Liver (tissue), 9 donors: ENCODE data around the gene MAMDC2. TPM values are rescaled to one million over a fixed set of nuclear protein-coding genes. Genes with fewer than 3 reads are reported as not detected.

Experiments
- DNase-seq: peaks from one replicate; pipeline ENCODE4 v3.0.0-alpha.2; 2017; ENCODE audit warnings: low spot score
- H3K27ac ChIP-seq, 2 donors: one replicate each; pipeline ENCODE4 v1.7.0; 2013; ENCODE audit warnings: inconsistent platforms in 2 of 2, low read length in 2 of 2, control low read depth in 1 of 2, low read depth in 1 of 2, mild to moderate bottlenecking in 1 of 2
- H3K27me3 ChIP-seq, 4 donors: one replicate each; pipeline versions ENCODE4 v1.6.1 to v1.7.0; 2013; ENCODE audit warnings: low read length in 3 of 4, inconsistent platforms in 1 of 4, mild to moderate bottlenecking in 1 of 4, moderate library complexity in 1 of 4; ENCODE audit not compliant: control insufficient read depth in 4 of 4, insufficient read depth in 4 of 4
- H3K36me3 ChIP-seq, 4 donors: one replicate each; pipeline versions ENCODE4 v1.6.1 to v1.7.0; 2013; ENCODE audit warnings: low read length in 3 of 4, mild to moderate bottlenecking in 3 of 4, low read depth in 1 of 4, moderate library complexity in 1 of 4; ENCODE audit not compliant: control insufficient read depth in 4 of 4, insufficient read depth in 3 of 4
- H3K4me1 ChIP-seq, 4 donors: one replicate each; pipeline versions ENCODE4 v1.6.1 to v1.7.0; 2013; ENCODE audit warnings: low read length in 3 of 4, mild to moderate bottlenecking in 3 of 4, moderate library complexity in 1 of 4; ENCODE audit not compliant: control insufficient read depth in 4 of 4, insufficient read depth in 4 of 4
- H3K4me3 ChIP-seq, 3 donors: one replicate each; pipeline versions ENCODE4 v1.6.1 to v1.7.0; 2013; ENCODE audit warnings: low read length in 3 of 3, control low read depth in 1 of 3, low read depth in 1 of 3, mild to moderate bottlenecking in 1 of 3
- H3K9ac ChIP-seq, 2 donors: one replicate each; pipeline ENCODE4 v1.7.0; 2013; ENCODE audit warnings: low read length in 2 of 2, mild to moderate bottlenecking in 2 of 2, moderate library complexity in 2 of 2, control low read depth in 1 of 2, low read depth in 1 of 2
- H3K9me3 ChIP-seq, 4 donors: one replicate each; pipeline versions ENCODE4 v1.6.1 to v1.7.0; 2013; ENCODE audit warnings: low read length in 3 of 4; ENCODE audit not compliant: control insufficient read depth in 4 of 4
- EGR1 ChIP-seq, 2 donors: IDR thresholded peaks; 2 replicates each; pipeline ENCODE4 v1.6.1; 2016 to 2018; ENCODE audit warnings: antibody characterized with exemption in 2 of 2, low read depth in 2 of 2
- FOXA1 ChIP-seq: IDR thresholded peaks from 2 replicates; pipeline ENCODE4 v1.6.1; 2016; ENCODE audit warnings: antibody characterized with exemption
- FOXA2 ChIP-seq: IDR thresholded peaks from 2 replicates; pipeline ENCODE4 v1.6.1; 2016; ENCODE audit warnings: antibody characterized with exemption
- GABPA ChIP-seq, 2 donors: IDR thresholded peaks in 1 of 2; conservative IDR thresholded peaks in 1 of 2; 2 replicates each; pipeline ENCODE4 v1.6.1; 2016; ENCODE audit warnings: antibody characterized with exemption in 2 of 2, mild to moderate bottlenecking in 1 of 2, moderate library complexity in 1 of 2
- HNF4A ChIP-seq, 2 donors: conservative IDR thresholded peaks; 2 replicates each; pipeline ENCODE4 v1.6.1; 2016; ENCODE audit warnings: antibody characterized with exemption in 2 of 2, mild to moderate bottlenecking in 2 of 2
- HNF4G ChIP-seq: IDR thresholded peaks from 2 replicates; pipeline ENCODE4 v1.6.1; 2016; ENCODE audit warnings: antibody characterized with exemption
- NR2F2 ChIP-seq: IDR thresholded peaks from 2 replicates; pipeline ENCODE4 v1.6.1; 2016; ENCODE audit warnings: antibody characterized with exemption
- RAD21 ChIP-seq, 2 donors: IDR thresholded peaks; 2 replicates each; pipeline ENCODE4 v1.6.1; 2016; ENCODE audit warnings: antibody characterized with exemption in 2 of 2, mild to moderate bottlenecking in 2 of 2
- SP1 ChIP-seq: IDR thresholded peaks from 2 replicates; pipeline ENCODE4 v1.6.1; 2018; ENCODE audit warnings: antibody characterized with exemption, mild to moderate bottlenecking
- TAF1 ChIP-seq: conservative IDR thresholded peaks from 2 replicates; pipeline ENCODE4 v1.6.1; 2016; ENCODE audit warnings: antibody characterized with exemption, mild to moderate bottlenecking
- YY1 ChIP-seq: IDR thresholded peaks from 2 replicates; pipeline ENCODE4 v1.6.1; 2016; ENCODE audit warnings: antibody characterized with exemption, mild to moderate bottlenecking
- ZBTB33 ChIP-seq: IDR thresholded peaks from 2 replicates; pipeline ENCODE4 v1.6.1; 2016; ENCODE audit warnings: antibody characterized with exemption
- WGBS: extraction: QIAGEN DNeasy Blood & Tissue Kit; methylation state at CpG from one replicate; pipeline ENCODE4 v1.1.7; 2013; 5-methylcytosine and 5-hydroxymethylcytosine counted together
- polyA plus RNA-seq, 2 donors: library from polyadenylated mRNA; stranded (reverse) in 1 of 2; unstranded in 1 of 2; fragments of 200-250 nt in 1 of 2; fragments of >200 nt in 1 of 2; fragmentation: Nextera tagmentation in 1 of 2; extraction: Ambion mirVana in 1 of 2; gene quantifications; one replicate each; pipeline versions ENCODE4 v1.2.1 to v1.2.3, GENCODE V29; 2013 to 2015
- total RNA-seq, 2 donors: library from RNA; depleted of rRNA; stranded (reverse); fragments of >200 nt; gene quantifications; one replicate each; pipeline ENCODE4 v1.2.3, GENCODE V29; 2014
- TF ChIP-seq, protein P1 (sequence below): IDR thresholded peaks from 2 replicates; pipeline ENCODE4 v1.6.1; 2016; ENCODE audit warnings: antibody characterized with exemption
- TF ChIP-seq, protein P2 (sequence below): IDR thresholded peaks from 2 replicates; pipeline ENCODE4 v1.6.1; 2016; ENCODE audit warnings: antibody characterized with exemption
- TF ChIP-seq, protein P3 (sequence below): IDR thresholded peaks from 2 replicates; pipeline ENCODE4 v1.6.1; 2016; ENCODE audit warnings: antibody characterized with exemption, mild to moderate bottlenecking
- TF ChIP-seq, protein P4 (sequence below): fragments of 150-350 bp; IDR thresholded peaks from 2 replicates; pipeline ENCODE4 v1.5.1; 2017; ENCODE audit warnings: improper control_type of control experiment, low read depth, low read length; ENCODE audit not compliant: missing input control
- donor health status: healthy.
- donor health status: healthy.
- donor health status: healthy.
- donor health status: healthy.
- donor health status: healthy.

The MAMDC2 gene
- total and polyA plus RNA-seq, 4 donors = 0.28 to 4.4 (median 1.0) TPM

GRCh38 chr9:70114898-70115297 lies 71.2 kb downstream of the MAMDC2 start:
- no peak for DNase-seq
- no peaks in the 10 kb centered on the region for H3K36me3 ChIP-seq
- H3K9me3 ChIP-seq = no peaks in the 10 kb centered on the region
- 93% methylated on average over 1 of the region's 1 CpG for WGBS
- no peak overlapping the region for H3K4me3 ChIP-seq
- H3K9ac ChIP-seq = no peak overlapping the region
- no peak overlapping the region for H3K27ac ChIP-seq
- no peaks in the 10 kb centered on the region for H3K4me1 ChIP-seq
- no peaks in the 10 kb centered on the region for H3K27me3 ChIP-seq
- no peak for TF ChIP-seq YY1
- TF ChIP-seq, protein P1, sequence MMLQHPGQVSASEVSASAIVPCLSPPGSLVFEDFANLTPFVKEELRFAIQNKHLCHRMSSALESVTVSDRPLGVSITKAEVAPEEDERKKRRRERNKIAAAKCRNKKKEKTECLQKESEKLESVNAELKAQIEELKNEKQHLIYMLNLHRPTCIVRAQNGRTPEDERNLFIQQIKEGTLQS = no peak
- no peak for TF ChIP-seq FOXA2
- TF ChIP-seq, protein P2, sequence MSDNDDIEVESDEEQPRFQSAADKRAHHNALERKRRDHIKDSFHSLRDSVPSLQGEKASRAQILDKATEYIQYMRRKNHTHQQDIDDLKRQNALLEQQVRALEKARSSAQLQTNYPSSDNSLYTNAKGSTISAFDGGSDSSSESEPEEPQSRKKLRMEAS = no peak
- TF ChIP-seq, protein P3, sequence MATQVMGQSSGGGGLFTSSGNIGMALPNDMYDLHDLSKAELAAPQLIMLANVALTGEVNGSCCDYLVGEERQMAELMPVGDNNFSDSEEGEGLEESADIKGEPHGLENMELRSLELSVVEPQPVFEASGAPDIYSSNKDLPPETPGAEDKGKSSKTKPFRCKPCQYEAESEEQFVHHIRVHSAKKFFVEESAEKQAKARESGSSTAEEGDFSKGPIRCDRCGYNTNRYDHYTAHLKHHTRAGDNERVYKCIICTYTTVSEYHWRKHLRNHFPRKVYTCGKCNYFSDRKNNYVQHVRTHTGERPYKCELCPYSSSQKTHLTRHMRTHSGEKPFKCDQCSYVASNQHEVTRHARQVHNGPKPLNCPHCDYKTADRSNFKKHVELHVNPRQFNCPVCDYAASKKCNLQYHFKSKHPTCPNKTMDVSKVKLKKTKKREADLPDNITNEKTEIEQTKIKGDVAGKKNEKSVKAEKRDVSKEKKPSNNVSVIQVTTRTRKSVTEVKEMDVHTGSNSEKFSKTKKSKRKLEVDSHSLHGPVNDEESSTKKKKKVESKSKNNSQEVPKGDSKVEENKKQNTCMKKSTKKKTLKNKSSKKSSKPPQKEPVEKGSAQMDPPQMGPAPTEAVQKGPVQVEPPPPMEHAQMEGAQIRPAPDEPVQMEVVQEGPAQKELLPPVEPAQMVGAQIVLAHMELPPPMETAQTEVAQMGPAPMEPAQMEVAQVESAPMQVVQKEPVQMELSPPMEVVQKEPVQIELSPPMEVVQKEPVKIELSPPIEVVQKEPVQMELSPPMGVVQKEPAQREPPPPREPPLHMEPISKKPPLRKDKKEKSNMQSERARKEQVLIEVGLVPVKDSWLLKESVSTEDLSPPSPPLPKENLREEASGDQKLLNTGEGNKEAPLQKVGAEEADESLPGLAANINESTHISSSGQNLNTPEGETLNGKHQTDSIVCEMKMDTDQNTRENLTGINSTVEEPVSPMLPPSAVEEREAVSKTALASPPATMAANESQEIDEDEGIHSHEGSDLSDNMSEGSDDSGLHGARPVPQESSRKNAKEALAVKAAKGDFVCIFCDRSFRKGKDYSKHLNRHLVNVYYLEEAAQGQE = no peak
- TF ChIP-seq HNF4A (conservative IDR thresholded peaks at IDR 0.05) = no peak
- no peak for TF ChIP-seq NR2F2
- TF ChIP-seq TAF1 = no peak
- TF ChIP-seq ZBTB33 = no peak
- no peak for TF ChIP-seq EGR1 (IDR thresholded peaks at IDR 0.05; ENCODE audit: low read depth in 2 of 2)
- no peak for TF ChIP-seq RAD21 (IDR thresholded peaks at IDR 0.05)
- no peak for TF ChIP-seq GABPA (IDR thresholded peaks at IDR 0.05 in 1 of 2, conservative IDR thresholded peaks at IDR 0.05 in 1 of 2)
- TF ChIP-seq FOXA1 = no peak
- TF ChIP-seq, protein P4, sequence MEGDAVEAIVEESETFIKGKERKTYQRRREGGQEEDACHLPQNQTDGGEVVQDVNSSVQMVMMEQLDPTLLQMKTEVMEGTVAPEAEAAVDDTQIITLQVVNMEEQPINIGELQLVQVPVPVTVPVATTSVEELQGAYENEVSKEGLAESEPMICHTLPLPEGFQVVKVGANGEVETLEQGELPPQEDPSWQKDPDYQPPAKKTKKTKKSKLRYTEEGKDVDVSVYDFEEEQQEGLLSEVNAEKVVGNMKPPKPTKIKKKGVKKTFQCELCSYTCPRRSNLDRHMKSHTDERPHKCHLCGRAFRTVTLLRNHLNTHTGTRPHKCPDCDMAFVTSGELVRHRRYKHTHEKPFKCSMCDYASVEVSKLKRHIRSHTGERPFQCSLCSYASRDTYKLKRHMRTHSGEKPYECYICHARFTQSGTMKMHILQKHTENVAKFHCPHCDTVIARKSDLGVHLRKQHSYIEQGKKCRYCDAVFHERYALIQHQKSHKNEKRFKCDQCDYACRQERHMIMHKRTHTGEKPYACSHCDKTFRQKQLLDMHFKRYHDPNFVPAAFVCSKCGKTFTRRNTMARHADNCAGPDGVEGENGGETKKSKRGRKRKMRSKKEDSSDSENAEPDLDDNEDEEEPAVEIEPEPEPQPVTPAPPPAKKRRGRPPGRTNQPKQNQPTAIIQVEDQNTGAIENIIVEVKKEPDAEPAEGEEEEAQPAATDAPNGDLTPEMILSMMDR = no peak
- TF ChIP-seq SP1 = no peak

- no peak for DNase-seq
- Histone ChIP-seq H3K27ac (no peak overlapping the region), H3K36me3 (no peaks in the 10 kb centered on the region), H3K9me3 (no peaks in the 10 kb centered on the region), H3K9ac (no peak overlapping the region), H3K4me3 (no peak overlapping the region), H3K27me3 (no peaks in the 10 kb centered on the region), H3K4me1 (no peaks in the 10 kb centered on the region)
- TF ChIP-seq SP1 (no peak), HNF4A (conservative IDR thresholded peaks at IDR 0.05) (peak in 1 of 2 donors; percentile 31), HNF4G (peak; percentile 19)
Measured at GRCh38 chr9:70117835-70118319, 74.2 kb downstream of the MAMDC2 start.
